Globus pallidus (tissue), 1 donor: ENCODE data around the gene EVL.

ENCODE experiments used
- DNase-seq: peaks from one replicate; pipeline ENCODE4 v3.0.0-alpha.2; 2015; ENCODE audit warnings: low spot score

EVL gene

DNA sequence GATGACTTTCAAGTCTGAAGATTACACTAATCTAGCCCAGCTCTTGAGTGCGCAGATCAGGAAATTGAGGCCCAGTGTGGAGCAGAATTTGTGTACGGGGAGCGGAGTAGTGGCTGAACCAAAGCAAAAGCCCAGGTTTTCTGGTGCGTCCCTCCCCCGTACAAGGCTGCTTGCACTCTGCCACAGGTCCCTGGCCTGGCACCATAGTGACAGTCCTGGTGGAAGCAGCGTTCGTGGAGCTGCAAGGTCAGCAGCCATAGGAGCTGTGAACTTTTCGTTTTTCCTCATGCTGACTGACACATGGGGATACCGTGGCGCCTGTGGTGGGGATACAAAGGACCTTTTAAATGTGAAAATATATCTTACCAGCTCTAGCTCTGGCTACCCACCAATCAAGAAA, 1.7 kb downstream of the EVL start:
- no peak for DNase-seq

- no peak for DNase-seq
These were observed 2.3 kb downstream of the EVL start for GRCh38 chr14:100067481-100067880.

DNA sequence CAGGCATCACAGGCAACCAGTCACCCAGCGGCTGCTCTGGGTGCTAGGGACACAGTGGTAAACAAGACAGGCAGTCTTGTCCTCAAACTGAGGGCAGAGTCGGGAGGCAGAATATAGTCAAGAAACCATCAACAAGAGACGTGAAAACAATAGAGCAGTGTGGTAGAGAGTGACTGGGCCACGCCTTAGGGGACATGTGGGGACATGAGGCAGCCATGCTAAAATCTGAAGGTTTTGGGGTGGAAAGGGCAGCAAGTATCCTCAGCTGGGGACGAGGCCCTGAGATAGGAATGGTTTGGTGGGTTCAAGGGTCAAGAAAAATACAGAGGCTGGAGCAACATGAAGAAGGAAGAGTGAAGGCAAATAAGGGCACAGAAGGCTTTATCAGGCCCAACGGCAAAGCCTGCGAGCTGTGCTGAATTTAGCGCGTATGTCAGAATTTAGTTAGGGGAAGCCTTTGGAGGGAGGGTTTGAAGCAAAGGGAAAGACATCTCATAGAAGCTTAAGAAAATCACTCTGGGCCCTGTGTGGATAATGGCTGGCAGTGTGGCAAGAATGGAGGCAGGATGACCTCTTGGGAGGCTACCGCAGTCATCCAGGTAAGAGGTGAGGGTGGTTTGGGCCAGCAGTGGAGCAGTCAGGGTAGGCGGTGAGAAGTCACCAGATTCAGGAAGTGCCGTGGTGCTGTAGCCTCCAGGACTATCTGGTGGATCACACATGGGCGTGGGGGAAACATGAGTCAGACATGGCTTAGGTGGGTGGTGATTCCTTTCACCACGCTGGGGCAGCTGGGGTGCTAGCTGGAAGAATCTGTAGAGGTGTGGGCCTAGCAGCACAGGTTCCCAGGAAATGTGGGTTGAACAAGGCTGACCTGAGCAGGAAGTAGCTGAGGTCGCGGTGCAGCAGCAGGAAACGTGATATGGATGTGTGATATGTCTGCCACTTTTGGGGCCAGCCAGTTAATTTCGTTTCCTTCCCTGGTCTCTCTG, 3.0 kb downstream of the EVL start:
- DNase-seq: peak; percentile 23

DNA sequence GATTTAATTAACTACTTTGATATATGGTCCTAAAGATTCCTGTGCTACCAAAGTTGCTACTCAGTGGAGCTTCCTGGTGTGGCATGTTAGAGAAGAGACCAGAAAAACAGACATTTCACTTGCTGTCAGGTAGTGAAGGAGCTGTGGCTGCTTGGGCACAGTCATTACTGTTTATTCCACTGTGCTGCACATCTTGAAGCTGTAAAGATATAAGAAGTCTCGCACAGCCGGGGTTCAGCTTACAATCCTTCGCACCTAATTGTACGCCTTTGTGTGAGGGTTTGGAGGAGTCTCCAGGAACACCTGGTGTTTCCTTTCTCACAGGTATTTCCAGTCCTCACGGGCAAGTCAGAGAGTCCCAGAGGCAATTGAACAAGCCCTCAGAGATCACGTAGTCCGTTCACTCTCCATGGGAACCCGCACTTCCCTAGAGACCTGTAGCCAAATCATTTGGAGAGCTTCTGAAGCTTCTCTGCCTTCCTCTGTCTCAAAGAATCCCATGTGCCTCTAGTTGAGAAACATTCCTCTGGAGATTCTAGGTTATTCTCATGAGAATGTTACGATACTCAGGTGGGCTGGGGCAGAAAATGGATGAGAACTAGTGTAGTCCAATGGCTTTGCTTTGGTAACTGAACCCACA, 4.1 kb downstream of the EVL start:
- no peak for DNase-seq

DNA sequence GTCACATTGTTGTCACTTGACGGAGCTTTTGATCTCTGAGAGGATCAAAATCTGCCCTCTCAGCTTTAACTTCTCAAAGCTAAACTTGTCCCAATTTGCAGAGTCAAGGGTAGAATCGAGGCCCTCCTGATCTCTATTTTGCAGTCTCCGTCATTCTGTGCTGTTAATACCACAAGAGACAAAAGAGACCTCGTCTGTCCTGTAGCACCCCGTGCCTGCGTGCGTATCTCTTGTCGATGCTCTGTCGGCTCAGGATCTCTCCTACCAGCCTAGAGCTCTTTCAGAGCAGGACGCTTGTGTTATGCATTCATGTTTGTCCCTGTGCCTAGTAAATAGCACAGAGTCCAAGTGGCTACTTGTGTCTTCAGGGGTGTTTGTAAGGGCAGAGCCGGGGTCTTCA, 5.1 kb downstream of the EVL start:
- DNase-seq: no peak

DNA sequence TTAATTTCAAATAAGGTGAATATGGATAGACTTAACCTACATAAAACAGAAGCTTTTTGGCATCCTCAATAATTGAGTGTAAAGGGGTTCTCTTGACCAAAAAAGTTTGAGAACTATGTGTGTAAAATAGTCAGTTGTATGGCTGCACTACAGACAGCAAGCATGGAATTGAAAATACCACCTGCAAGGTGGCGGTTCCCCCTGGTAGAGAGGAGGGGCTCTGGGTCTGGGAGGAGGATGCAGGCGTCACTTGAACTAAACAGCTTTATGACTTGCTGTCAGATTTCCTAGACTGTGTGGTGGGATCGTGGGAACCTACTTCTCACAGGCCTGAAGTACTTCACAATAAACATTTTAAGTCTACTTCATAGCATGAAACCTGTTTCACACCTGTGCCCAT, 6.3 kb downstream of the EVL start:
- no peak for DNase-seq

DNA sequence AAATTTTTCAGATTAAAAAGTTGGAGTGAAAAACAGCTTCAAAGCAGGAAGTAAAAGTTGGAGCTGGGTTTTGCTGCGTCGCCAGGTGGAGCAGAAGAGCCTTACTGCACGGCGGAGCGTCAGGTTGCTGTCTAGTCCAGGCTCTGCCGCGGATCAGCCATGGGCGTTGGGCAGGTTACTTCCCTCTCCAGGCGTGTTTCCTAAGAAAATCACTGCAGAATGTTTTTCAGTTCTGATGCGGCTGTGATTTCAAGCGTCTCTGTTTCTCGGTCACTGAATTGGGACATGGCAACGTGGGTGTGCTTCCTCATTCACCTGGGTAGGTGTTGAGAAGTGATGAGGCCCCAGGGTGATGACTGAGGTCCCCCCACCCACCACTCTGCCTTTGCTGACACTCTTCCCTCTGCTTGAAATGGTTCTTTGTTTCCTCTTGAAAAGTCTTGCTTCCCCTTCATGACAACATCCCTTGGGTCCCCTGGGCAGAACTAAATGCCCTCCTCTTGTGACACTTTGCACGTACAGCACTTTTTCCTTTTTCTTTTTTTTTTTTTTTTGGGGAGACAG, 7.6 kb downstream of the EVL start:
- DNase-seq: no peak

- no peak for DNase-seq
These were observed 8.6 kb downstream of the EVL start for GRCh38 chr14:100073576-100074430.

GRCh38 chr14:100074431-100075100, 9.3 kb downstream of the EVL start:
- DNase-seq: no peak

GRCh38 chr14:100075681-100076080, 10.5 kb downstream of the EVL start:
- DNase-seq: no peak

- peak; percentile 58 for DNase-seq
These were observed 10.9 kb downstream of the EVL start for GRCh38 chr14:100076133-100076532.

- no peak for DNase-seq
These were observed 11.4 kb downstream of the EVL start for GRCh38 chr14:100076606-100077005.

GRCh38 chr14:100077441-100077840, 12.2 kb downstream of the EVL start:
- DNase-seq: no peak

- no peak for DNase-seq
These were observed 13.1 kb downstream of the EVL start for GRCh38 chr14:100078216-100078803.

DNA sequence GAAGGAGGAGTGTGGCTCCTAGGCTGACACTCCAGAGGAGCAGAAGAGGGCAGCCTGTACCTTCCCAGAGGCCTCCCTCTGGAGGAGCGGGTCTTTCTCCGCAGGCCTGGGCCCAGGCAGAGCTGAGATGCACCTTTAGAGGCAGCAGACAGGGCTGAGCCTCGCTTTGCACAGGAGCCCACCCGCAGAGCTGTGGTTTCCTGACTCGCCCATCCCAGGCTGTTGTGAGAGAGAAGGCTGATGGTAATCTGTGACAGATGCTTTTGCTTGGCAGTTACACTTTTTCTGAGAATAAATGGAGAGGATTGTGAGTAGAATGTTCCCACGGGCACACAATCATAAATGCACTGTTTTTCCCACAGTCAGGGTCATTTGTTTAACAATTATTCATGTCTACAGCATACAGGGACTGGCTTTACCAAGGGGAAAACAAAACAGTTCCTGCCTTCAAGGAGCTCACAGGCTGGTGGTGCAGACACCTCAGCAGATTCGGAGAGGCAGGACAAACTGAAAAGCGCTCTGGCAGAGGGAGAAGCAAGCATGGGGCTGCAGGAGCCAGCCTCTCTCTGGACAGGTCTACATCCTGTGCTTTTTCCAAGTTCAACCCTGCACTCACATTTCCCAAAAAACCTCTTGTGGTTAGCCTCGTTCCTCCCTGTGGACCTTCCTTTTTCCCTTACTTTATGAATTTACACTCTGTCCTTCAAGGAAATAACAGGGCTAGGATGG, 13.9 kb downstream of the EVL start:
- no peak for DNase-seq

GRCh38 chr14:100079726-100080005, 14.4 kb downstream of the EVL start:
- no peak for DNase-seq

DNA sequence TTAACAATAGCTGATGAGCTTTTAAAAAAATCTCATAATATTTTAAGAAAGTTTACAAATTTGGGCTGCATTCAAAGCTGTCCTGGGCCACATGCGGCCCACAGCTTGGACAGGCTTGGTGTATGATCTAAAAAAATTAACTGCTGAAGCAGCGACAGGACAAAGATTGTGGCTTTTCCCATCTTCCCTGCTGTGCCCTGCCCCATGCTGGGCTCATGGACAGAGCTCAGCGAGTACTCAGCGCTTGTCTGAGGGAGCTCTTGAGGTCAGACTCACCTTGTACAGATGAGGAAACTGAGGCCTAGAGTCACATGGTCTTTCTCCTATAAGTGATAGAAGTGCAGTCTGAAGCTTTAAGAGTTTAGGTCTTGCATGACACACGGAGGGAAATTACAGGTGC, 15.0 kb downstream of the EVL start:
- no peak for DNase-seq

GRCh38 chr14:100081997-100082625, 16.9 kb downstream of the EVL start:
- DNase-seq: no peak

DNA sequence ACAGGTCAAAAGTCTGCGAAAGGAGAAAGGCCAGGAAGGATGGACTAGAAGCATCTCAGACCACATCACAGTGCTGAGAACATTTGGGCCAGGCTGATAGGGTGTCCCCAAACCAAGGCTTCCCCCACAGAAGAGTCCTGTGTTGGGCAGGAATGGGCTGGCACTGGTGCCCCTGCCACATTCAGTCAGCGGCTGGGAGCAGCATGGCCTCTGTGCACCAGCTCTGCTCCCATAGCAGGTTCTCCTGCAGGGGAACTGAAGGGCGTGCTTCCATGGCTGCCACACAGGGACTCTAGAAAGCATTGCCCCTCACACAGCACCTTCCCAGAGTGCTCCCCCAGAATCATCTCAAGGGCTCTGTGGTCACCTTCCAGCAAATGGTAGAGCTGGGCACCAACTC, 17.5 kb downstream of the EVL start:
- DNase-seq: no peak

DNA sequence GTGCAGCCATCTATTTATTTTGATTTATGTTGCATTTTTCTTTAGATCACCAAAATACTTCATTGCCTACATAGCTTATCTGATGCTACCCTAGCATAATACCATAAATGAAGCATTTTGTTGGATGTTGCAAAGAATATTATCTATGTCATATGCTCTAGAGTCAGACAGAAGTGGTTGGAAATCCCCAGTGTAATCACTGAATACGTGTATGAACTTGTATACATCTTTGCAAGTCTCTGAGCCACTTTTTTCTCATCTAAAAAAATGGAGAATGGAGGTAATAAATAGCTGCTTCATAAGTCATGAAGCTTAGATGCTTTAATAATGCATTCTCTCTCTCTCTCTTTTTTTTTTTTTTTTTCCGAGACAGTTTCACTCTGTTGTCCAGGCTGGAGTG, 18.5 kb downstream of the EVL start:
- no peak for DNase-seq
